Mucosa of descending colon (tissue), 3 donors: ENCODE data around the gene HECTD4. TPM values are rescaled to one million over a fixed set of nuclear protein-coding genes. Genes with fewer than 3 reads are reported as not detected.

Experiments
- ATAC-seq: fragments of 200-7000 bp; cut with Tn5 transposase; one replicate; pipeline ENCODE4 v1.9.1; 2020; ENCODE audit warnings: mild to moderate bottlenecking, moderate library complexity
- DNase-seq, 3 donors: peaks; one replicate each; pipeline ENCODE4 v3.0.0-alpha.2; 2020
- H3K36me3 ChIP-seq: fragments of 200-600 bp; one replicate; pipeline ENCODE4 v1.8.0; 2021; ENCODE audit warnings: low read depth, mild to moderate bottlenecking
- H3K4me1 ChIP-seq: fragments of 200-600 bp; one replicate; pipeline ENCODE4 v1.8.0; 2021; ENCODE audit warnings: low read depth, mild to moderate bottlenecking
- H3K4me3 ChIP-seq: fragments of 200-600 bp; one replicate; pipeline ENCODE4 v1.8.0; 2021; ENCODE audit warnings: mild to moderate bottlenecking
- H3K9me3 ChIP-seq: fragments of 200-600 bp; one replicate; pipeline ENCODE4 v1.8.0; 2021; ENCODE audit warnings: mild to moderate bottlenecking
- CTCF ChIP-seq: fragments of 200-600 bp; IDR thresholded peaks from one replicate; pipeline ENCODE4 v1.8.0; 2022; ENCODE audit warnings: antibody characterized with exemption, mild to moderate bottlenecking
- intact Hi-C, 2 donors: fragments of 100-400 bp; cut with DNase I in 1 of 2; cut with micrococcal nuclease in 1 of 2; formaldehyde crosslinking; loops; one replicate each; pipeline versions ENCODE4 v1.11.0 to v1.11.1; 2022; cut with DNase I, micrococcal nuclease
- total RNA-seq, 3 donors: library from RNA; stranded (reverse); fragmentation: NEBNext Ultra II Directional in 2 of 3; extraction: Animal tissue kit (Norgen Biotek cat#: 25700) in 2 of 3; gene quantifications; one replicate each; pipeline versions ENCODE4 v1.2.1 to v1.2.4, GENCODE V29; 2021 to 2023
- donor health status: DM: no; HTN: no; CAD: no; lungs with moderate emphysema.
- donor health status: DM: no; HTN: no; CAD: no.
- donor health status: DM: no; HTN: yes; CAD: no.

HECTD4 gene
- total RNA-seq, 3 donors from 2014 or later = 57.0 to 75.5 (median 59.7) TPM

- H3K4me3 ChIP-seq = no peak overlapping the region
- peaks cover 5% of the 10 kb centered on the region for H3K36me3 ChIP-seq
- DNase-seq (no peak), ATAC-seq (no peak)
- no peak for TF ChIP-seq CTCF
- H3K4me1 ChIP-seq = no peaks in the 10 kb centered on the region
- intact Hi-C loops = no loop called here
- H3K9me3 ChIP-seq = no peaks in the 10 kb centered on the region
These were observed 228.4 kb downstream of the HECTD4 start for GRCh38 chr12:112153893-112154219.

- DNase-seq (no peak), ATAC-seq (no peak)
- H3K36me3 ChIP-seq = peaks cover 5% of the 10 kb centered on the region
- H3K4me1 ChIP-seq = no peaks in the 10 kb centered on the region
- TF ChIP-seq CTCF = no peak
- no peaks in the 10 kb centered on the region for H3K9me3 ChIP-seq
- intact Hi-C loops = no loop called here
- H3K4me3 ChIP-seq = no peak overlapping the region
These were observed 228.9 kb downstream of the HECTD4 start for GRCh38 chr12:112153181-112153892.

- H3K4me1 ChIP-seq = no peaks in the 10 kb centered on the region
- ATAC-seq (peak; percentile 45), DNase-seq (no peak)
- peaks cover 5% of the 10 kb centered on the region for H3K36me3 ChIP-seq
- TF ChIP-seq CTCF = no peak
- H3K9me3 ChIP-seq = no peaks in the 10 kb centered on the region
- intact Hi-C loops = no loop called here
- H3K4me3 ChIP-seq = no peak overlapping the region
These were observed 230.3 kb downstream of the HECTD4 start for GRCh38 chr12:112151766-112152541.

- DNase-seq = no peak
- TF ChIP-seq CTCF = no peak
- Histone ChIP-seq H3K9me3 (no peaks in the 10 kb centered on the region), H3K36me3 (peaks cover 5% of the 10 kb centered on the region), H3K4me3 (no peak overlapping the region), H3K4me1 (no peaks in the 10 kb centered on the region)
- intact Hi-C loops = no loop called here
- ATAC-seq = no peak
These were observed 232.6 kb downstream of the HECTD4 start for GRCh38 chr12:112149596-112149995.

GRCh38 chr12:112148031-112148513 lies 234.2 kb downstream of the HECTD4 start:
- H3K36me3 ChIP-seq = peaks cover 5% of the 10 kb centered on the region
- TF ChIP-seq CTCF = no peak
- DNase-seq (no peak), ATAC-seq (no peak)
- no peak overlapping the region for H3K4me3 ChIP-seq
- H3K9me3 ChIP-seq = no peaks in the 10 kb centered on the region
- intact Hi-C loops = no loop called here
- no peaks in the 10 kb centered on the region for H3K4me1 ChIP-seq
